T-helper 2 cell treated with Interferon-gamma antibody and Interleukin-4, amounts not matched to agents 100 ng/mL and 5 ng/mL, for 36 hours (primary cell): ENCODE results near the gene RBL2. TPM values are rescaled to one million over a fixed set of nuclear protein-coding genes. Genes with fewer than 3 reads are reported as not detected.

Experiments
- intact Hi-C: fragments of 100-400 bp; cut with micrococcal nuclease; formaldehyde crosslinking; loops from one replicate; pipeline ENCODE4 v1.15.1; 2023
- total RNA-seq: library from RNA; stranded (reverse); gene quantifications from 2 replicates; pipeline ENCODE4 v1.2.3, GENCODE V29; 2022

Gene RBL2
- total RNA-seq, 1 donor from 2014 or later, result 165 TPM

DNA sequence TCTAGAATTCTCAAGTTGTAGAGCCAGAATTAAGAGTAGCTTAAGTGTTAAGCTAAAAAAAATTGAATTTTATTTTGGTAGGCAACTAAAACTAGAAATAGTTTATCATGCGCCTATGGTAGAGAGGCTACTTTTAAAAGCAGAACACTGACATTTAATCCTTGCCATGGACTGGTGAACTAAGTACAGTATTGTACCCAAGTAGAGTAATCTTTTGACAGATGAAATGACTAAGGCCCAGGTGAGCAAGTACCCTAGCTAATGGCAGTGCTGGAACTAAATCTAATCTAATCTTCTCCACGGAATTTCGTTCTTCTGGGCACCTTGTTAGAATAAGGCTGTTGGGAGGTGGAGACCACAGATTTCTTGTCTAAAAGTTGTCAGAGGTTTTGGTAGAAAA, 11.8 kb downstream of the RBL2 start:
- intact Hi-C loops, result no loop called here

DNA sequence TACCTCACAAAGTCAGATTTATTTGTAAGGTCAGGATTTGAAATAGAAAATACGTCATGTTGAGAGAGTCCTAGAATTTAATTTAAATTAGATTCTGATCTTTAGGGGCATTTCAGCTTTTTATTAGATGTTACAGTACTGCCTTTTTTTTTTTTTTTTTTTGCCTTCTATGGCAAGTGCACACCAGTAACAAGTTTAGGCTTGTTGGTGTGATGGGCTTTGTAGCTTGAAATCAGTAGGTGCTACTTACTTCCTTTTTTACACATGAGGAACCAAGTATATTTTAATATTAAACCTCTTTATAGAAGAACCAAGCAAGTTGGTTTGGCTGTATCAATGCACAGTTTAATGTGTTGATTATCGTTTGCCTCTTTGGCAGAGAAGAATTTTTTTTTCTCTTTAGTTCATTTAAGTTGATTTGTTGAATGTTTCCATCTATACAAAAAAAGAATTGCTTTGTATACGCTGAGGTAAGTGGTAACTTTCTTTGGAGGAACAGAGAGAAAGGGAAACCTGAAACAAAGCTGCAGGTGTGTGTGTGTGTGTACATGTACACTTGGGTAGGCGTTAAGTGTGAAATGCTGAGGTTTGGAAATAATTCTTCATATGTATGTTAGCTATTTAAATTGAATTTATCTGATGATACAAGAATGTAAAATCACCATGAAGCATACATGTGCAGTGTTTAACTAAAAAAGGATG, 15.7 kb downstream of the RBL2 start:
- intact Hi-C loops, result loop anchor here (10.0 kb wide), 1 partner anchor 395 kb away; the partner anchor contains the start of genes CHD9 and CHD9NB

DNA sequence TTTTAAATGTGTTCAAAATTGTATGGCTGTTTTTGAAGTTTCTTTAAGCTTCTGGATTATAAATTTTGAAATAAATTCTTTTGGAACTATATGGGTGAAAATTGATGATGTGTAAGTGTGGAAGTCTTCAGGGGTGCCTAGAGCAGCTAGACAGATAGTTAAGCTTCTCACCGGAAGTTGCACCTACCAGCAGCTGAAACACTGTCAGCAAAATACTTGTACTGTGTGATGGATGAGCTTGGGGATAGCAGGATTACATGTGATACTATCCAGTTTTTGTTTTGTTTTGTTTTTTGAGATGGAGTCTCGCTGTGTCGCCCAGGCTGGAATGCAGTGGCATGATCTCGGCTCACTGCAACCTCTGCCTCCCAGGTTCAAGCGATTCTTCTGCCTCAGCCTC, 19.7 kb downstream of the RBL2 start:
- intact Hi-C loops, result loop anchor here (10.0 kb wide), 1 partner anchor 399 kb away; the partner anchor contains the start of genes CHD9 and CHD9NB

DNA sequence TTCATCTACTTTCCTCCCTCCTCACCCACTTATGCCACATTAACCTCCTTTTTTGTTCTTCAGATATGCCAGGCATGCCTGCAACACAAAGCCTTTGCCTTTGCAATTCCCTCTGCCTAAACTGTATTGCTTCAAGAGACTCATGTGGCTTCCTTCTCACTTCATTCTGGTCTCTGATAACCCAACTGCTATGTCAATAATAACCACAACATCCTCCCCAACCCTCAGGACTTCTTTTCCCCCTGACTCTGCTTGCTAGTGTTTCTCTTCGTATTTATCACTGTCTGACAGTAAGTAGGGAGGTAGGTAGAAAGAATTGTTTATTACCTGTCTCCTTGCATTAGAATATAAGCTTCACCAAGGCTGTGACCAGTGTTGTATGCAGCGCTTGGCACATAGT, 22.4 kb downstream of the RBL2 start:
- intact Hi-C loops, result loop anchor here (1.0 to 10.0 kb wide), 6 partner anchors 20 to 456 kb away; partner anchors contain the start of genes AKTIP, CHD9 and CHD9NB

DNA sequence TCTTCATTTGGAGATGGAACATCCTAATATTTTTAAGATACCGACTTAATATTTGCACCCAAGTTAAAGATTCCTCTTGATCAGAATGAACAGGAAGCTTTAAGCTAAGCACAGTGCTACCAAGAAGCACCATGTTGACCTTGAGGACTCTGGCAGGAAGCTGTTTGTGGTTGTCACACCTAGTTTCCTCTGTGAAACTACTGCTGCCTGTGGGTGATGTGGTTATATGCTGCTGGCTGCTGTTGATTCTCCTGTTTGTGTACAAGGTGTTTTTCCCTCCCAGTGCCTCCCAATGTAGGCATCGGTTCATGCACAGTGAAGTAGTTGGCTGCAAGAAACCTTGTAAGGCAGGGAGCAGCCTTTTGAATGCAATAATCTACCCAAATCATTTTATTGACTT, 23.4 kb downstream of the RBL2 start:
- intact Hi-C loops, result loop anchor here (1.0 to 10.0 kb wide), 5 partner anchors 19 to 455 kb away; partner anchors contain the start of genes CHD9 and CHD9NB

DNA sequence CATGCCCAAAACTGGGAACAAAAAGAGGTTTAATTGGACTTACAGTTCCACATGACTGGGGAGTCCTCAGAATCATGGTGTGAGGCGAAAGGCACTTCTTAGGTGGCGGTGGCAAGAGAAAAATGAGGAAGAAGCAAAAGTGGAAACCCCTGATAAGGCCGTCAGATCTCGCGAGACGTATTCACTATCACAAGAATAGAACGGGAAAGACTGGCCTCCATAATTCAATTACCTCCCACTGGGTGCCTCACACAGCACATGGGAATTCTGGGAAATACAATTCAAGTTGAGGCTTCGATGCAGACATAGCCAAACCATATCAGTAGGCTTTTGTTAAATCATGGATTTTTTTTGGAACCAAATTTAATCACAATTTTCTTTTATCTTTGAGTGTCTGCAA, 24.4 kb downstream of the RBL2 start:
- intact Hi-C loops, result loop anchor here (5.0 to 10.0 kb wide), 2 partner anchors 404 to 454 kb away; partner anchors contain the start of genes CHD9 and CHD9NB

DNA sequence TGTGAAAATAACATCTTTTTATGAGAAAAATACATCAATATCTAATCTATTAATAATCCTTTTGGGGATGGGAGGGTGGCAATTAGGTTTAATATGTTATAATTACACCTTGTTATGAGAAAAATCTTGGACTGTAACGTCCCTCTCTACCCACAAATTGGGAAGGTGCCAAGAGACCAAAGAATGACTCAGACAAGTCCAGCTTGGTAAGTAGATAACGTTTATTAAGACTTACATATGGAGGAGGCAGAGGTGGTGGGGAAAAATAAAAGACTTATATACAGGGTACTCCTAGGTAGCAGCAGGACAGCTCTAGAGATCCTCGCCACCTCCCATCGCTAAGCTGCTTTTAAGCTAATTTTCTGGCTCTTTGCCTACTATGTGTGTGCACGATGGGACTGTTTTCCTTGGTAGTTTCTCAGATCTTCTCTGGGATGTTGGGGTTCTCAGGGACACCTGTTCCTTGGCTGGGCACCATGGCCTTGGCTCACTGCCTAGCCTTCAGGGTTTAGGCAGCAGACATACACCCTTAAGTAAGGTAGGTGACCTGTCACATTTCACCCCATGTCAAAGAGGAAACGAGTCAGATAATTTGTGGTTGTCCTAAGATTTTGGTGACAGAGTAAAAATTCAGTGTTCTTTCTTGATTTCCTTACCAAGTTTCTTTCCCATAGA, 31.5 kb downstream of the RBL2 start:
- intact Hi-C loops, result no loop called here

DNA sequence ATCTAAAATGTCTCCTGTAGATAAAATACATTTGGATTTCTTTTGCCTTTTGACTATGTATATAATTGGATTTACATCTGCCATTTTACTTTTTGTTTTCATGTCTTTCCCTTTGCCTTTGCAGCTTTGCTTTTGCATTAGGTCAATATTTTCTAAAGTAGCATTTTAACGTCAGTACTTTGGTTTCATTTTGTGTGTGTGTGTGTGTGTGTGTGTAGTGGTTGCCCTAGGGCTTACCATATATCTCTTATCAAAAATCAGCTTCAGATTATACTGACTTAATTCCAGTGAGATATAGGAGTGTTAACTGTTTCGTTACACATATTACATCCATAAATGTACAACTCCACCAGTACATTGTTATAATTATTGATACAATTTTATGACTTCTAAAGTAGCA, 42.6 kb downstream of the RBL2 start:
- intact Hi-C loops, result loop anchor here (2.0 kb wide), 2 partner anchors 20 to 26 kb away; partner anchors contain the start of gene AKTIP

DNA sequence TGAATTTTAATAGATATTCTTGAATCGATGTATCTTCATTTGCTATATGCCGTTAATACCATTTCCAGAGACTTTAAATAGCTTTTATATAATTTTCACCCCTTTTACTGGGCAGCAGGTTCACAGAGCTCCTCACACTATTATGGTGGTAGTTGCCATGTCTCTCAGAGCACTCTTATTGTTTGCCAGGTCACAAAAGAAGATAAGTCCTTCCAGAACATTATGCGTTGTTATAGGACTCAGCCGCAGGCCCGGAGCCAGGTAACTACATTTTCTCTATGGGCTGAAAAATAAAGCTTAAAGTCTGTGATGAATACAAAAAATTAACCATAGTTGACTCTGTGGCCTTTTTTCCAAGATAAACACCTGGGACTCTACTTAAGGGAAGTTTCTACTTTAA, 44.7 kb downstream of the RBL2 start:
- intact Hi-C loops, result no loop called here

DNA sequence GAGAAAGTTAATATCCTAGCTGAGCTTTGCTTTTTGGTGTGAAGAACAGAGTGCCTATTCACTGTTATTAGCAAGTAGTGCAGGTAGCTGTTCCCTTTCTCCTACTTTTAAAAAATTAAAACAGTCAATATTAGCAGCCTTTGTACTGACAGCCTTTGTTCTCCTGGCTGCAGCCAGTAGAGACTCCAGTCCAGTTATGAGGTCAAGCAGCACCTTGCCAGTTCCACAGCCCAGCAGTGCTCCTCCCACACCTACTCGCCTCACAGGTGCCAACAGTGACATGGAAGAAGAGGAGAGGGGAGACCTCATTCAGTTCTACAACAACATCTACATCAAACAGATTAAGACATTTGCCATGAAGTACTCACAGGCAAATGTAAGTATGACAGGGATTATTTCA, 46.1 kb downstream of the RBL2 start:
- intact Hi-C loops, result no loop called here

DNA sequence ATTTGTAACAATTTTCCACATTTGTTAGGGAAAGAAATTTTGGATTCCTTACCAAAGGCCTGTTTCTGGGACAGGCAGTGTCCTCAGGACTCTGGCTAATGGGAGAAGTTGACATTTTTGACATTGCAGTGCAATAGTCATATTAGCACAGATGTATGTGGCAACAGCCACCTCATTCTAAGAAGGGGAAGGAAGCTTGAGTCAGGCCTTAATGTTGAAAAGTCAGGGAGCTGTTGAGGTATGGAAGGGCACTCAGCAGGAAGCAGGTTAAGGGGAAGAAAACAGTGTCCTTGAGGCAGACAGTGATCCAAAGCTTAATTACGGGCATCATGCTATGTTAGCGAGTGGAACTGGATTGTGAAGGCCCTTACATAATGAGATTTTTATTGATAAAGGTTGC, 47.9 kb downstream of the RBL2 start:
- intact Hi-C loops, result no loop called here

DNA sequence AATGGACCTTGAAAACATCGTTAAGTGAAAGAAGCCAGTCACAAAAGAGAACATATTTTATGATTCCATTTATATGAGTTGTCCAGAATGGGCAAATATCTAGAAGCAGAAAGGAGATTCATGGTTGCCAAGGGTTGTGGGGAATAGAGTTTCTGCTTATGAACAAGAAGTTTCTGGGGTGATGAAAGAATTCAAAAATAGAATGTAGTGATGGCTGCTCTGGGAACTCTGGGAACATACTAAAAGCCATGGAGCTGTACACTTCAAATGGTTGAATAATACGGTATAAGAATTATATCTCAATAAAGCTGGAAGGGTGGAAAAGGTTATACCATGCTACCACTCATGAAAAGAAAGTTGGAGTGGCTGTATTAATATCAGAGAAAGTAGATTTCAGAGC, 50.3 kb downstream of the RBL2 start:
- intact Hi-C loops, result no loop called here

DNA sequence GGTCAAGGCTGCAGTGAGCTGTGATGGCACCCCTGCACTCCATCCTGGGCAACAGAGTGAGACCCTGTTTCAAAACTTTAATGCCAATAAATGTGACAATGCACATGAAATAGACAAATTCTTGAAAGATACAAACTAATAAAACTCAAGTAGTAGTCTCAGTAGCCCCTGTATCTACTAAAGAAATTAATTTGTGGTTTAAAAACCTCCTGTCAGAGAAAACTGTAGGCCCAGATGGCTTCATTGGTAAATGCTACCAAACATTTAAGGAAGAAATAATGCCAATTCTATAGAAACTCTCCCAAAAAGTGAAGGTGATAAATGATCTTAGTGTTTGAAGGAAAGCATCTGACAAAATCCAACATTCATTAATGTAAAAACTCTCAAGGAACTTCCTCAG, 52.0 kb downstream of the RBL2 start:
- intact Hi-C loops, result no loop called here

DNA sequence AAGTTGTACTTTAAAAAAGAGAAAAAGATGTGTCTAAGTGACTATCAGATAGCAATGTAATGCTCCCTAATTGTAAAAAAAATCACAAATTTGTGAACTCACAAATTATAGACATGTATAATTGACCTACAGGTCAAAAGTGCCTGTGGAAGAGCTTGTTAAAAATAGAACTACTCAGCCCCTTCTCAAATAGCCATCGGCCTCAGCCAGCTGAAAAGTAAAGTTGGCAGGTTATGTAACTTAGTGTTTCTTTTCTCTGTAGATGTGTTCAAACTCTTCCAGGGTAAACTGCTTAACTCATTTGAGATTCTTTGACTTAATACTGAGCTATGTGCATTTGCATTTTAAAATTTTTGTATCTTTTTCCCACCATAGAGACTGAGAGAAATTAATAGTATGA, 55.5 kb downstream of the RBL2 start:
- intact Hi-C loops, result no loop called here

DNA sequence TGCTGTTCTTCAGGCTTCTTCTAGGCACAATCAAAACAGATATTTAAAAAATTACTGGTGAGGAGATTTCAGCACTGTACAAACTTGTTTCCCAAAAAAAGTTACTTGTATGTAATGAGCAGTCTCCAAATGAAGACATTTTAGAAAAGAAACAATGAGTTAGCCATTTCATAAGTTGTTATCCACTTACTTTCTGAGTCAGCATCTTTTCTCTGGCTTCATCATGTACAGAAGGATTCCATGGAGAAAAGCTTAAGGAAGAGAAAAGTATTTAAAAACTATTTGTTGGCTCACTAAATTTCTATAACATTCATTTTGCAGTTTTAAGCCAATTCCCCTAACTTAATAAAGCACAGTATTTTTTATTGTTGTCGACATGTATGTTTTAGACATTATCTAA, 58.2 kb downstream of the RBL2 start:
- intact Hi-C loops, result no loop called here

DNA sequence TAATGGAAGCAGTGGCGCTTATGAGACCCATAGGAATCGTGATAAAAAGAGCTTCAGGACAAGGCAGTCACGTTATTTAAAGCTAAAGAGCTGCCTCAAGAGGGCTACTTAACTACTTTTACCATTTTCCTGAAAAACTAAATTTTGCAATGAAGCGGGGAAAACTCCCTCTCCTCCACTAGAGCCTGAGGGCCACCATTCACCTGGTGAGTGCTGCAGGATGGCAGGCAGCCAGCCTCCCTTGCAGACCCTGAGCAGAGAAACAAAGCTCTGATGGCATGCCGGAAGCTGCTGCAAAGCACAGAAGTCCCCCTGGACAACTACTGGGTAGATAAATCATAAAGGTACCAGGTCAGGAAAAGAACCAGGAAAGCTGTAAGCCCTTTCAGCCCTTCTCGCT, 60.4 kb downstream of the RBL2 start:
- intact Hi-C loops, result no loop called here

DNA sequence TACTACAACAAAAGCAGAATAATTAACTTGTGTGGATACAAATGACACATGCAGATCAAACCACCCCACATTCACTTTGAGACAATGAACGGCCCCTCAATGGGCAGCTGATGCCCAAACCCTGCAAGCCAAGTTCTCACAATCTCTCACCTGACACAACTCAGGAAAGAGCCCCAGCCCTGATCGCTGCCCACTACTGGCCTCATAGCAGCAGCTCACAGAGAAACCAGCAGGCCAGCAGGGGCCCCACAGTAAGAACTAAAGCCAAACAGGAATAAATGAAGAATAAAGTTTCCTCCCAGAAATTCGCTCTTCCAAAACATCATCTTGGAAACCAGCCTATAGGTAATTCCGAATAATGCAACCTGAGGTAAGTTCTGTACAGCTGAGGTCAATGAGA, 61.1 kb downstream of the RBL2 start:
- intact Hi-C loops, result no loop called here

DNA sequence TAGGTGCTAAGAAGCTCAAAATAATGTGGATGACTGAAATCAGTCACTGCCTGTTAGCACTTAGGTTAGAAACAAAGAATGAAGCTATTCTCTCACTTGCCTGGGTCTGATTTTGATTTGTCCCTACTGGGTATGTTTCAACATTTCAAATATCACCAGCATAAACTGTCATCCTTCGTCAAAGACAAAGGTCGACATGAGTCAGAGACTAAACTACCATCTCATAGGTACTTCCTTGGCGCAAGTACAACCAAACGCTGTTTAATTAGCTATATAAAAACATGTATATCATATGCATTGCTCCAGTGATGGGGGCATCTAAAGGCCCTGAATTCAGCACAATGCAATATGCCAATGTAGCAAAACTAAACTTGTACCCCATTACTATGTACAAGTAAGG, 64.7 kb downstream of the RBL2 start:
- intact Hi-C loops, result no loop called here

DNA sequence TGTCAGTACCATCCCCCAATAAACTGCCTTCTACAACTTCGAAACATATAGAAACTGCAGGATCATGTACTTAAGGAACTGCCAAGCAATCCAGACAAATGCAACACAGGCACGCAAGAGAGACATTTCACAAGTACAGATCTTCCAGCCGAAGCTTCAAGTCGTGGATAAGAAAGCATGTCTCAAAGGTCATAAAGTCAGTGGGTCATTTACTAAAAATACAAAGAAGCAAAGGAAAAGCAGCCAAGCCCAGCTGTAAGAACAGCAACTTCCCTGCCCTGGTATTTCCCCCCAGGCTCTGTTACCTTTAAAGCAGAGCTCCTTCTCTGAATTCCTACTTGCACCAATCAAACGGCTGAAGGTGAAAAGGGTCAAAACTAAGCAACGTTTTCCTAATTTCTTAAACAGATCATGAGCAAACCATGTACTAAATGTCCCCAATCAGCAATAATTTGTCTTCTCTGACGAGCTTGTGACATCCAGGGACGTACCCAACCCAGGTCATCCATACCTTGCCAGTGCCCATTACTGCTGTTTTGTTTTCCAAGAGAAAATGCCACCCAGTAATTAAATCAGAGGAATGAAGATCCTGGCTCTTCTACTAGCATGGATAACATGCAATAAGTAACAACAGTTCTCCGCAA, 67.1 kb downstream of the RBL2 start:
- intact Hi-C loops, result loop anchor here (5.0 kb wide), 2 partner anchors 129 to 449 kb away; partner anchors contain the start of genes CHD9 and CHD9NB

DNA sequence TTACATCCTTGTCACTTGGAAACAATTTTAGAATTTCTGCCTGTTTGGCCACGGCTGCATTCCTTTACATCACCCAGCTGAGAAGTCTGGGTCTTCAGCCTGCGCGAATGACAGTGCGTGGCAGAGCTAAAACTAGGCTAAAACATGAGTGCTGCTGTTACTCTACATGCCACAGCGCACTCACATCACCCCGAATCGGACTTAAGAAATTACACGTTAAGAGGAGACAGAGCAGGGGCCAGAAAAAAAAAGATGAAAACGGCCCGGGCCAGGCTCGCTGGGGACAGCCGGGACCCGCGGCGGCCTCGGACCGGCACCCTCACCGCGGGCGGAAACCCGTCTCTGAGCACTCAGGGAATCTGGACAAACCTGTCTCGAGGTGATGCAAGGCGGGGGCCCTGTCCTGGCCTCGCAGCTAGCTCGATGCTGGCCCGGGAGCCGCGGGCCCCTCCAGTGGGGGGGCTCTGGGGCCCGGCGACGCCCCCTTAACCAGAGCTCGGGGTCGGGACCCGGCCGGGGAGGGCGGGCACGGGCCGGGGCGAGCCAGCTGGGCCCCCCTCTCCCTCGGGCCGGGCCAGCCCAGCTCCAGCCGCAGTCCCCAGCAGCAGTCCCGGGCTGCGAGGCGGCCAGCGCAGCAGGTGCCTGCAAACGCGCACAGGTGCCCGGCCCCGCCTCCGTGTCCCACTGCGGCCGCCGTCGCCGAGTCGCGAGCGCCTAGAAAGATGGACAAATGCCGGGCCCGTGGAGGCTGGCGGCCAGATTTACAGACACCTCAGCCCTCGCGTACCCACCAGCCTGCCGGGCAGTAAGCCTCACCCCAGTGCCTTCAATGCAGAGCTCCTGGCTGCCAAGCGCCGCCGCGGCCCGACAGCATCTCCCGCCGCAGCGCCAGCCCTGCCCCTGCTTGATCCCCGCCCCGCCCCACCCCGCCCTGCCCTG, 68.3 kb downstream of the RBL2 start, which contains the start of gene AKTIP:
Gene AKTIP, minus strand, starts transcription at position 879 of the 939 bp plus-strand sequence. CDS start 2,950 bp downstream, outside the sequence.
- intact Hi-C loops, result loop anchor here (1.0 to 5.0 kb wide), 8 partner anchors 26 to 1427 kb away; partner anchors contain the start of genes CHD9, CHD9NB, RBL2 and RPGRIP1L
